ENCODE data around the gene KCNJ2.

- TF ChIP-seq EZH2 (IDR thresholded peaks at IDR 0.05; ENCODE audit: borderline replicate concordance, insufficient read depth, low read length, poor library complexity, severe bottlenecking) (no peak), POLR2AphosphoS5 (IDR thresholded peaks at IDR 0.05) (no peak), CTCF (IDR thresholded peaks at IDR 0.05; ENCODE audit: poor library complexity, severe bottlenecking) (no peak), EP300 (conservative IDR thresholded peaks at IDR 0.05; ENCODE audit: poor library complexity, severe bottlenecking) (no peak), TAF1 (IDR thresholded peaks at IDR 0.05; ENCODE audit: low read depth) (no peak), REST (IDR thresholded peaks at IDR 0.05; ENCODE audit: borderline replicate concordance) (no peak)
Observed at GRCh38 chr17:70184207-70184606, 14.9 kb downstream of the KCNJ2 start.
